GM12865 (cell line): ENCODE results near the gene MYL6.

Source experiments
- DNase-seq: peaks from one replicate; pipeline ENCODE4 v3.0.0; 2010; ENCODE audit warnings: low read depth
- H3K4me3 ChIP-seq: 2 replicates; pipeline ENCODE4 v1.5.1; 2011; ENCODE audit warnings: mild to moderate bottlenecking, low read depth, low read length, control low read depth
- TF ChIP-seq, protein P1 (sequence below): IDR thresholded peaks from 2 replicates; pipeline ENCODE4 v1.5.1; 2011; ENCODE audit warnings: low read length, control low read depth, low read depth, inconsistent platforms; ENCODE audit not compliant: insufficient read depth; ENCODE audit errors: missing control alignments

MYL6 gene

DNA sequence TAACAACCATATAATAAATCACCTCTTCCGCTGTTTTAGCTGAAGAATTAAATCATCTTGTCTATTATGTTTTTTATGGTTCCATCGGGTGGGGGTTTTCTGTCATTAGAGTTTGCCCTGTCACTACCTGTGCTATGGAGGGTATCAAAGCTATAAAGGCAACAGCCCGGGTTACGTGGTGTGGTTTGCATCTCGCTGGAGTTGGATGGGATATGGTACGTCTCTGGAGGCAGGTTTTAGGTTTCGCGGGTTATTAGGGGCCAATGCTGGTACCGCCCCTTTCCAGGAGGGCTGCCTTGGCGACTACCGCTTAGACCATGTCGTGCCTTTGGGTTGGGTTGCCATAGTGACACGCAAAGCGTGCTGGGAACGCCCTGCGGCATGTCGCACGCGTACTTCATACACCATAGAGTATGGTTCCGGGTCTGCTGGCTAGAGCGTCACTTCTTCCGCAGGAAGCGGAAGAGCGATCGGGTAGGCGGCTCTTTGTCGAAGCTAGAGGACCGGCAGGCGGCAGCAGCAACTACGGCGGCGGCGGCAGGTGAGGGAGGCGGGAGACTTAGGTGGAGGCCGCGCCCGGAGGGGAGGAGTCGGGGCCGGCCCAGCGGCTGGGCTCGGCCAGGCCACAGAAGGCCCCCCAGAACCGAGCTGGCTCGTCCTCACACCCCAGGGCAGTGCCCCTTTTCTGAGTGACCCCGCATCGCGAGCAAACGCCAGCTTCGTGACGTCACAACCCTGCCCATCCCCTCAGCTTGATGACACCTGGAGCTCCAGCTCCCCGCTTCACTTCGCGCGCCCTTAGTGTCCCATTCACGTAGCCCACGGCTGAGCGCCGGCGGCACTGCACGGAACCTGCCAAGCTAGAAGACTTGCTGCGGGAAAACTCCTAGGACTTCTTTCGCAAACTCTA lies 40.1 kb upstream of the MYL6 start, which contains the start of gene ZC3H10:
TSS of gene ZC3H10 (plus strand) at position 489 of the 910 bp plus-strand sequence. CDS start 2,297 bp downstream, outside the sequence.
- TF ChIP-seq, protein P1, sequence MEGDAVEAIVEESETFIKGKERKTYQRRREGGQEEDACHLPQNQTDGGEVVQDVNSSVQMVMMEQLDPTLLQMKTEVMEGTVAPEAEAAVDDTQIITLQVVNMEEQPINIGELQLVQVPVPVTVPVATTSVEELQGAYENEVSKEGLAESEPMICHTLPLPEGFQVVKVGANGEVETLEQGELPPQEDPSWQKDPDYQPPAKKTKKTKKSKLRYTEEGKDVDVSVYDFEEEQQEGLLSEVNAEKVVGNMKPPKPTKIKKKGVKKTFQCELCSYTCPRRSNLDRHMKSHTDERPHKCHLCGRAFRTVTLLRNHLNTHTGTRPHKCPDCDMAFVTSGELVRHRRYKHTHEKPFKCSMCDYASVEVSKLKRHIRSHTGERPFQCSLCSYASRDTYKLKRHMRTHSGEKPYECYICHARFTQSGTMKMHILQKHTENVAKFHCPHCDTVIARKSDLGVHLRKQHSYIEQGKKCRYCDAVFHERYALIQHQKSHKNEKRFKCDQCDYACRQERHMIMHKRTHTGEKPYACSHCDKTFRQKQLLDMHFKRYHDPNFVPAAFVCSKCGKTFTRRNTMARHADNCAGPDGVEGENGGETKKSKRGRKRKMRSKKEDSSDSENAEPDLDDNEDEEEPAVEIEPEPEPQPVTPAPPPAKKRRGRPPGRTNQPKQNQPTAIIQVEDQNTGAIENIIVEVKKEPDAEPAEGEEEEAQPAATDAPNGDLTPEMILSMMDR, result peak; percentile 45
- peak within 1 kb of the TSS; percentile 98 for H3K4me3 ChIP-seq
- peak; percentile 100 for DNase-seq

DNA sequence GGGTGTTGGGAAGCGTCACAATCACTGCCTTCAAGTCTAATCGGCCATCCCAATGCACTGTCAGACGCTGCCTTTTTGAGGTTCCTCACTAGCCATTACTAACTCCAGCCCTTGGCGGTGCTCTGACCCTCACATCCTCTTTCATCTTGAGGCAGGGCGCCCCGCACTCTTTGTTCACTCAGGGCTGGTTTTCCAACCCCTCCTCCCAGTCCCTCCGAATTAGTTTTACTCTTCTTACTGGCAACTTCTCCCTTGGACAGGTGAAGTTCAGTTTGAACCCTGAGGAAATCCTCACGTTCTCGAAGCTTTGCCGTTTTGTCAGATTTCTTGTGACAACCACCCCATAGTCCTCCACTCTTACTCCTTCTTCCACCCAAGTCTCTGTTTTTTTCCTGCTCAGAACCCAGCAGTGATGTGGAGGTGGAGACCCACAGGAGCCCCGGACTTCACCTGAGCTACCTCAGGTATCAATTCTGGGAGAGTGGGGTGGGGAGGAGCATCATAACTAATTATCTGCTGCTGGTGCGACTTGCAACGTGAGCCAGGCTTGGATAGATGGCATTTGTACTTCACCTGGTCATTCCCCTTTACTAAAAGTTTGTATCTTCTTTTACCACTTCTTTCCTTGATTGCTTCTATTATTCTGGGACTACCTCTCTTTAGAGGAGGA lies 39.3 kb upstream of the MYL6 start:
- TF ChIP-seq, protein P1, result no peak
- no peak for DNase-seq
- H3K4me3 ChIP-seq, result peak overlapping the region; percentile 78

DNA sequence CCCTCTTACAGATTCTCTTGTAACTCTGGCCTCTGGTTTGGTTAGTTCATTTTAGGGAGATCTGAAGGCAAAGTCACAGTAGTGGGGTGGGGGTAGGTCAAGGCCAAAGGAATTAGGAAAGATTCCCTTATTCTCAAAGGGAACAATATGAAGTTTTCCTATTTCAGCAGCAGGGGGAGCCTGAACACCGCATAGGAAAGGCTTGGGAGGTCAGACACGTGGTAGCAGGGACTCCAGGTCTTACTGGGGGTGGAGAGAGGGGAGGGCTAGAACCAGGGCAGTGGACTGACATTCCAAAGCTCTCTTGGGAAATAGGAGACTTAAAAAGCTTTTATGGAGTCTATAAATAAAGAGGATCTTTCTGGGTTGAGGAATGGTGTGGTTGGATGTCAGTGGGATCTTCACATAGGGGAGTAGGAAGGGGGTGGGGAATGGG lies 38.8 kb upstream of the MYL6 start:
- TF ChIP-seq, protein P1, result peak; percentile 70
- H3K4me3 ChIP-seq, result peak overlapping the region; percentile 78
- peak; percentile 87 for DNase-seq

DNA sequence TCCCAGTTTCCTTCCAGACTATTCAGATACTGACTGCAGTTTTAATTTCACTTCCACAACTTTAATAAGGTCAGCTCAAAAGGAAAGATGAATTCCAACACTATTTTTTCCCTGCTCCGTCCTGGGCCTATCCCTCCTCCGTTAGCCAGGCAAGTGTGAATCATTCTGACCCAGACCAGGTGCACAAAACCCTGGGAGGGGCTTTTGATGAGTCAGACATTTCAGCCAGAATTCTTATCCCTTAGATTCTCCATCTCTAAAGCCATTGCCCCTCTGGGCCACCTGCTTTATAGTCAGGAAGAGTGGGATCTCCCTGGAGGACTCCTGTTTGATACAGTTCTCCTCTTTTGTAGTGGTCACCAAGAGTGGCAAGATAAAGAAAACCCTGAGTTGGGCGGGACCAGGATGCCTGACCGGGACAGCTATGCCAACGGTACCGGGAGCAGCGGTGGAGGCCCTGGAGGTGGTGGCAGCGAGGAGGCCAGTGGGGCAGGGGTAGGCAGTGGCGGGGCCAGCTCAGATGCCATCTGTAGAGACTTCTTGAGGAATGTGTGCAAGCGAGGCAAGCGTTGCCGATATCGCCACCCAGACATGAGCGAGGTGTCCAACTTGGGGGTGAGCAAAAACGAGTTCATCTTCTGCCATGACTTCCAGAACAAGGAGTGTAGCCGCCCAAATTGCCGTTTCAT lies 37.9 kb upstream of the MYL6 start:
- H3K4me3 ChIP-seq, result no peak overlapping the region
- DNase-seq, result no peak

DNA sequence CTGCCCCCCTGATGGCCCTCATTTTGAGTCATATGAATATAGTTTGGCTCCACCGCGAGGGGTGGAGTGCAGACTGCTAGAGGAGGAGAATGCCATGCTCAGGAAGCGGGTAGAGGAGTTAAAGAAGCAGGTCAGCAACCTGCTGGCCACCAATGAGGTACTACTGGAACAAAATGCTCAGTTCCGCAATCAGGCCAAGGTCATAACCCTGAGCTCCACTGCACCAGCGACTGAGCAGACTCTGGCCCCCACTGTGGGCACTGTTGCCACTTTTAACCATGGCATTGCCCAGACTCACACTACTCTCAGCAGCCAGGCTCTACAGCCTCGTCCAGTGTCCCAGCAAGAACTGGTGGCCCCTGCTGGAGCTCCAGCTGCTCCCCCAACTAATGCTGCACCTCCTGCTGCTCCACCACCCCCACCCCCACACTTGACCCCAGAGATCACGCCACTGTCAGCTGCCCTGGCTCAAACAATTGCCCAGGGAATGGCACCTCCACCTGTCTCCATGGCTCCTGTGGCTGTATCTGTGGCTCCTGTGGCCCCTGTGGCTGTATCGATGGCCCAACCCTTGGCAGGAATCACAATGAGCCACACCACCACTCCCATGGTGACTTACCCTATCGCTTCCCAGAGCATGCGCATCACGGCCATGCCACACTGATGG lies 36.8 kb upstream of the MYL6 start:
- no peak for DNase-seq
- no peak overlapping the region for H3K4me3 ChIP-seq
- TF ChIP-seq, protein P1, result no peak

More for the DNA sequence above, 37.9 kb upstream of the MYL6 start:
- TF ChIP-seq, protein P1, result no peak

DNA sequence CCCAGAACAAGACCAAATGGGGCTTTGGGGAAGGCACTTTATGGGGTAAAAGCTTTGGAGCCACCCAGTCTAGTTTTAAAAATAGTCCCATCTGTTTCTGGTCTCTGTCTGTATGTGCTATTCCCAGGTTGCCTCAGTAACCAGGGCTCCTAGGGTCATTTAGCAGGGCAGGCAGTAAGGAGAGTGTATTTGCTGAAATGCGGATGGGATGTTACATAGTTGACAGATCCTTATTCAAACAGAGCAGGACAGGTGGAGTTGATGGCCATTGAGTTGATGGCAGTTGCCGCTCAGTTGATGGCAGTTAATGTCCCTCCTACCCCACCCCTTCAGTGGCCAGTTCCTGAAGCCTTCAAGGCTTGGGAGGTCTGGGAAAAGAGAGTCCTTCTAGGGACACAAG lies 35.5 kb upstream of the MYL6 start:
- TF ChIP-seq, protein P1, result no peak
- H3K4me3 ChIP-seq, result no peak overlapping the region
- DNase-seq, result no peak
